ENCODE measurements around the gene CDH8. TPM values are rescaled to one million over a fixed set of nuclear protein-coding genes. Genes with fewer than 3 reads are reported as not detected.
"Not testable (repeated sequence)": the region's sequence is repeated elsewhere in the genome, so short reads cannot be mapped to it uniquely, and the experiment has no call there.

CDH8 gene
- total RNA-seq, 1 donor from 2014 or later: 4.3 TPM

- no peak for DNase-seq (ENCODE audit: low spot score)
These were observed 101.6 kb downstream of the CDH8 start for GRCh38 chr16:61934601-61935000.

GRCh38 chr16:61929776-61930175 lies 106.5 kb downstream of the CDH8 start:
- DNase-seq (ENCODE audit: low spot score): no peak

- DNase-seq (ENCODE audit: low spot score): no peak
These were observed 109.5 kb downstream of the CDH8 start for GRCh38 chr16:61926766-61927165.

- no peak for DNase-seq (ENCODE audit: low spot score)
These were observed 112.6 kb downstream of the CDH8 start for GRCh38 chr16:61923629-61924028.

- DNase-seq (ENCODE audit: low spot score): no peak
These were observed 114.9 kb downstream of the CDH8 start for GRCh38 chr16:61921373-61921772.

GRCh38 chr16:61917865-61918826 lies 118.1 kb downstream of the CDH8 start:
- not testable (repeated sequence) for DNase-seq (ENCODE audit: low spot score)

GRCh38 chr16:61915569-61915968 lies 120.7 kb downstream of the CDH8 start:
- no peak for DNase-seq (ENCODE audit: low spot score)

- DNase-seq (ENCODE audit: low spot score): no peak
These were observed 127.2 kb downstream of the CDH8 start for GRCh38 chr16:61909074-61909473.

GRCh38 chr16:61908426-61908825 lies 127.8 kb downstream of the CDH8 start:
- no peak for DNase-seq (ENCODE audit: low spot score)

GRCh38 chr16:61901689-61902088 lies 134.5 kb downstream of the CDH8 start:
- DNase-seq (ENCODE audit: low spot score): no peak

- peak; percentile 78 for DNase-seq (ENCODE audit: low spot score)
These were observed 135.8 kb downstream of the CDH8 start for GRCh38 chr16:61900482-61900881.

GRCh38 chr16:61897657-61898056 lies 138.6 kb downstream of the CDH8 start:
- no peak for DNase-seq (ENCODE audit: low spot score)

GRCh38 chr16:61892531-61892930 lies 143.7 kb downstream of the CDH8 start:
- DNase-seq (ENCODE audit: low spot score): peak; percentile 11

GRCh38 chr16:61891460-61891859 lies 144.8 kb downstream of the CDH8 start:
- DNase-seq (ENCODE audit: low spot score): no peak

GRCh38 chr16:61890386-61890785 lies 145.9 kb downstream of the CDH8 start:
- DNase-seq (ENCODE audit: low spot score): no peak

GRCh38 chr16:61887903-61888302 lies 148.3 kb downstream of the CDH8 start:
- peak; percentile 50 for DNase-seq (ENCODE audit: low spot score)

GRCh38 chr16:61885343-61885742 lies 150.9 kb downstream of the CDH8 start:
- no peak for DNase-seq (ENCODE audit: low spot score)

GRCh38 chr16:61879306-61879705 lies 156.9 kb downstream of the CDH8 start:
- DNase-seq (ENCODE audit: low spot score): no peak

GRCh38 chr16:61877436-61877835 lies 158.8 kb downstream of the CDH8 start:
- DNase-seq (ENCODE audit: low spot score): no peak

GRCh38 chr16:61872778-61873119 lies 163.5 kb downstream of the CDH8 start:
- no peak for DNase-seq (ENCODE audit: low spot score)

- DNase-seq (ENCODE audit: low spot score): no peak
These were observed 164.1 kb downstream of the CDH8 start for GRCh38 chr16:61871837-61872777.
